ENCODE results near the gene SART3. TPM values are rescaled to one million over a fixed set of nuclear protein-coding genes. Genes with fewer than 3 reads are reported as not detected.
A peak's percentile ranks its signal among the peaks of the same experiment; 100 is the strongest.
"Not testable (repeated sequence)": the region's sequence is repeated elsewhere in the genome, so short reads cannot be mapped to it uniquely, and the experiment has no call there.

Gene SART3
- total RNA-seq, 2 experiments from 2014 or later: 81.9 to 82.5 TPM

DNA sequence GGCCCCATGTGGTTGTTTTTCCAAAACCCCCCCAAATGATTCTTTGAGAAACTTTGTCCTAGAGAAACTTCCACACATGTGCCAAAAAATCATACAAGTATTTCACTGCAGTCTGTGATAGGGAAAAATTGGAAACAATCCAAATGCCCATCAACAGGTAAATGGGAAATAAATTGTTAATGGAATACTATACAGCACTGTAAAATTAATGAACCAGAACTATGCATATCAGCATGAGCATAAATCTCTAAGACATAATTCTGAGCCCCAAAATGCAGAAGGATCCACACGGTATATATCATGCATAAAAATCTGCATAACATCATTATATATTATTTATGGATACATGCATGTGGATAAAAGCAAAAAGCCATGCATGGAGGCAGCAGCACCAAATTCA lies 51.2 kb downstream of the SART3 start:
- Mint-ChIP-seq H3K27me3 (ENCODE audit: low read depth) (no peaks in the 10 kb centered on the region), H3K27ac (no peak overlapping the region), H3K4me3 (no peak overlapping the region), H3K9me3 (no peaks in the 10 kb centered on the region), H3K4me1 (ENCODE audit: low read depth) (peaks cover 20% of the 10 kb centered on the region), H3K36me3 (ENCODE audit: low read depth) (no peaks in the 10 kb centered on the region)
- intact Hi-C loops (cut with micrococcal nuclease): loop anchor here (5.0 kb wide), 1 partner anchor 318 kb away; no protein-coding TSS in a partner anchor
- CTCF ChIA-PET: interaction anchor here (0.7 to 1.4 kb wide), 2 partner anchors 439 to 519 kb away, joined by 3 to 4 read pairs; no protein-coding TSS in a partner anchor
- DNase-seq: no peak

DNA sequence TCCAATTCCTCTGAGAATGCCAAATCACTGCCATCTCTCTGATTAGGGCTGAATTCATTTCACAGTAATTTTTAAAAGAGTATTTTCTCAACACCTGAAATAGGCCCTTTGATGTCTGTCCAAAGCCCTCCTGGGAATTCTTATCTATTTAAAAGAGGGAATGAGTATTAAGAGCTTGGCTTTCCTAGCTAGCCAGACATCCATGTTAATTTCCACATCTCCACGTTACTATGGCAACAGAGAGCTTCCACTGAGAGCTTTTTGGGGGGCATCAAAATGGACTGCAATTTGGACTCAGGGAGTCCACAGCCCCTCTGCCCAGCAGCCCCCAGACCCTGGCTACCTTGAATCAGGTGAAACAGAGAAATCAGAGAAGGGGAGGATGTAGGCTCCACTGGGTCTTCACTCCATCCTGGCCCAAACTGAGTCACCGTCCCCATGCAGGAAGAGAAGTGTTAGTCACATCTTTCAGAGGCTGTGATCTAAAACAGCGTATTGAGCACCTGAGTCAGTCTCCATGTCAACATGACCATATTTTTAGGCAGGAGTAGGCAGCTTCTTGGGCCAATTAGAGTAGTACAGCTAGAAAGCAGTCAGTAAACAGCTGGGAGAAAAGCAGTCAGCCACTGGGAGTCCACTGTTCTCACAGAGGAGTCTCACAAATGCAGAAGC lies 52.9 kb downstream of the SART3 start:
- peak; percentile 59 for DNase-seq

GRCh38 chr12:108505129-108505528 lies 55.8 kb downstream of the SART3 start:
- H3K27me3 Mint-ChIP-seq (ENCODE audit: low read depth): peaks cover 10% of the 10 kb centered on the region
- H3K4me3 Mint-ChIP-seq: no peak overlapping the region
- CTCF ChIA-PET: interaction anchor here (1.2 kb wide), 1 partner anchor 115 kb away, joined by 3 read pairs; no protein-coding TSS in a partner anchor

More for the DNA sequence above, 52.9 kb downstream of the SART3 start:
- Mint-ChIP-seq H3K9me3 (peaks cover 10% of the 10 kb centered on the region), H3K27ac (no peak overlapping the region), H3K27me3 (ENCODE audit: low read depth) (peaks cover 7% of the 10 kb centered on the region), H3K4me1 (ENCODE audit: low read depth) (peaks cover 16% of the 10 kb centered on the region), H3K36me3 (ENCODE audit: low read depth) (no peaks in the 10 kb centered on the region), H3K4me3 (no peak overlapping the region)
- intact Hi-C loops (cut with micrococcal nuclease): no loop called here
- CTCF ChIA-PET: interaction anchor here (1.2 kb wide), 1 partner anchor 110 kb away, joined by 6 read pairs; no protein-coding TSS in a partner anchor

GRCh38 chr12:108502922-108503321 lies 58.1 kb downstream of the SART3 start:
- intact Hi-C loops (cut with micrococcal nuclease): no loop called here
- CTCF ChIA-PET: no interaction called here
- Mint-ChIP-seq H3K4me1 (ENCODE audit: low read depth) (no peaks in the 10 kb centered on the region), H3K4me3 (no peak overlapping the region), H3K27me3 (ENCODE audit: low read depth) (peaks cover 16% of the 10 kb centered on the region), H3K9me3 (peaks cover 22% of the 10 kb centered on the region), H3K36me3 (ENCODE audit: low read depth) (no peaks in the 10 kb centered on the region), H3K27ac (no peak overlapping the region)
- DNase-seq: no peak

More at GRCh38 chr12:108505129-108505528, 55.8 kb downstream of the SART3 start:
- H3K4me1 Mint-ChIP-seq (ENCODE audit: low read depth): peaks cover 7% of the 10 kb centered on the region
- intact Hi-C loops (cut with micrococcal nuclease): no loop called here
- peaks cover 22% of the 10 kb centered on the region for H3K9me3 Mint-ChIP-seq
- H3K27ac Mint-ChIP-seq: no peak overlapping the region
- no peak for DNase-seq
- H3K36me3 Mint-ChIP-seq (ENCODE audit: low read depth): no peaks in the 10 kb centered on the region

DNA sequence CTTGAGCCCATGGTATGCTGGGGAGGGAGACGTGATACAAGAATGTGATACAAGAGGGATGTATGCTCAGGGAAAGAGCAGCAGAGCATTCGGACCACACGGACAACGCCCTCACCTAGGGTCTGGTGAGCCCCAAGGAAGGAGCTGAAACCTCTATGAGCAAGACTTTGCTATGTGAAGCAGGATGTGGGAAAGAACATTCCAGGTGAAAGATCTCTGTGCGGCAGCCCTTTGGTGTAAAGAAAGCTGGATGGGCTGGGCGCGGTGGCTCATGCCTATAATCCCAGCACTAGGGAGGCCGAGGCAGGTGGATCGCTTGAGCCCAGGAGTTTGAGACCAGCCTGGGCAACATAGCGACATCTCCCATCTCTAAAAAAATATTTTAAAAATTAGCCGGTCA lies 62.8 kb downstream of the SART3 start:
- H3K4me1 Mint-ChIP-seq (ENCODE audit: low read depth): no peaks in the 10 kb centered on the region
- no peaks in the 10 kb centered on the region for H3K36me3 Mint-ChIP-seq (ENCODE audit: low read depth)
- no peak overlapping the region for H3K27ac Mint-ChIP-seq
- DNase-seq: no peak
- no peak overlapping the region for H3K4me3 Mint-ChIP-seq
- peaks cover 25% of the 10 kb centered on the region for H3K27me3 Mint-ChIP-seq (ENCODE audit: low read depth)
- intact Hi-C loops (cut with micrococcal nuclease): no loop called here
- CTCF ChIA-PET: interaction anchor here (1.2 kb wide), 1 partner anchor 14 kb away, joined by 3 read pairs; no protein-coding TSS in a partner anchor
- peaks cover 12% of the 10 kb centered on the region for H3K9me3 Mint-ChIP-seq

- H3K36me3 Mint-ChIP-seq (ENCODE audit: low read depth): no peaks in the 10 kb centered on the region
- no peak overlapping the region for H3K27ac Mint-ChIP-seq
- no peaks in the 10 kb centered on the region for H3K9me3 Mint-ChIP-seq
- H3K4me3 Mint-ChIP-seq: no peak overlapping the region
- intact Hi-C loops (cut with micrococcal nuclease): no loop called here
- peaks cover 23% of the 10 kb centered on the region for H3K27me3 Mint-ChIP-seq (ENCODE audit: low read depth)
- CTCF ChIA-PET: interaction anchor here (1.6 kb wide), 1 partner anchor 12 kb away, joined by 6 read pairs; no protein-coding TSS in a partner anchor
- no peak for DNase-seq
- H3K4me1 Mint-ChIP-seq (ENCODE audit: low read depth): no peaks in the 10 kb centered on the region
Observed at GRCh38 chr12:108495823-108496579, 65.0 kb downstream of the SART3 start.

GRCh38 chr12:108495054-108495453 lies 65.9 kb downstream of the SART3 start:
- H3K36me3 Mint-ChIP-seq (ENCODE audit: low read depth): no peaks in the 10 kb centered on the region
- H3K27me3 Mint-ChIP-seq (ENCODE audit: low read depth): peaks cover 23% of the 10 kb centered on the region
- DNase-seq: peak; percentile 38
- intact Hi-C loops (cut with micrococcal nuclease): no loop called here
- no peaks in the 10 kb centered on the region for H3K4me1 Mint-ChIP-seq (ENCODE audit: low read depth)
- no peak overlapping the region for H3K4me3 Mint-ChIP-seq
- H3K27ac Mint-ChIP-seq: no peak overlapping the region
- CTCF ChIA-PET: interaction anchor here (1.6 kb wide), 1 partner anchor 11 kb away, joined by 6 read pairs; no protein-coding TSS in a partner anchor
- no peaks in the 10 kb centered on the region for H3K9me3 Mint-ChIP-seq

- Mint-ChIP-seq H3K27me3 (ENCODE audit: low read depth) (peaks cover 23% of the 10 kb centered on the region), H3K4me3 (no peak overlapping the region), H3K9me3 (peaks cover 5% of the 10 kb centered on the region), H3K27ac (no peak overlapping the region), H3K4me1 (ENCODE audit: low read depth) (no peaks in the 10 kb centered on the region), H3K36me3 (ENCODE audit: low read depth) (no peaks in the 10 kb centered on the region)
- intact Hi-C loops (cut with micrococcal nuclease): no loop called here
- DNase-seq: no peak
- CTCF ChIA-PET: interaction anchor here (0.7 kb wide), 1 partner anchor 21 kb away, joined by 4 read pairs; no protein-coding TSS in a partner anchor
Observed at GRCh38 chr12:108491256-108491655, 69.7 kb downstream of the SART3 start.

DNA sequence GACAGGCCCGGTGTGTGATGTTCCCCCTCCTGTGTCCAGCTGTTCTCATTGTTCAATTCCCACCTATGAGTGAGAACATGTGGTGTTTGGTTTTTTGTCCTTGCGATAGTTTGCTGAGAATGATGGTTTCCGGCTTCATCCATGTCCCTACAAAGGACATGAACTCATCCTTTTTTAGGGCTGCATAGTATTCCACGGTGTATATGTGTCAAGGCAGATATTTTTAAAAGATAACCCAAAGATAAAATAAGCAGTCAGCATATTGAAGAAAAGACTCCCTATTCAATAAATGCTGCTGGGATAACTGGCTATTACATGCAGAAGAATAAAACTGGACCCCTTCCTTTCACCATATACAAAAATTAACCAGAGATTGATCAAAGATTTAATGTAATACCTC lies 73.9 kb downstream of the SART3 start:
- H3K36me3 Mint-ChIP-seq (ENCODE audit: low read depth); H3K4me3 Mint-ChIP-seq; intact Hi-C loops (cut with micrococcal nuclease); CTCF ChIA-PET; H3K4me1 Mint-ChIP-seq (ENCODE audit: low read depth); DNase-seq; H3K9me3 Mint-ChIP-seq; H3K27ac Mint-ChIP-seq: not testable (repeated sequence)
- peaks cover 11% of the 10 kb centered on the region for H3K27me3 Mint-ChIP-seq (ENCODE audit: low read depth)

DNA sequence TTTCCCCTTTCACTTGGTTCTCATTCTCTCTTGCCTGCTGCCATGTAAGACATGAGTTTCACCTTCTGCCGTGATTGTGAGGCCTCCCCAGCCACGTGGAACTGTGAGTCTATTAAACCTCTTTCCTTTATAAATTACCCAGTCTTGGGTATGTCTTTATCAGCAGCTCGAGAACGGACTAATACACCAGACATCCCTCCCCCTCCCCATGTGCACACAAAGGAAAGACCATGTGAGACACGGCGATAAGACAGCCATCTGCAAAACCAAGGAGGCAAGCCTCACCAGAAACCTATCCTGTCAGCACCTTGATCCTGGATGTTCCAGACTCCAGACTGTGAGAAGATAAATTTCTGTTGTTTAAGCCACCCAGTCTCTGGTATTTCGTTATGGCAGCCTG lies 75.6 kb downstream of the SART3 start:
- CTCF ChIA-PET; intact Hi-C loops (cut with micrococcal nuclease); H3K4me3 Mint-ChIP-seq: not testable (repeated sequence)

DNA sequence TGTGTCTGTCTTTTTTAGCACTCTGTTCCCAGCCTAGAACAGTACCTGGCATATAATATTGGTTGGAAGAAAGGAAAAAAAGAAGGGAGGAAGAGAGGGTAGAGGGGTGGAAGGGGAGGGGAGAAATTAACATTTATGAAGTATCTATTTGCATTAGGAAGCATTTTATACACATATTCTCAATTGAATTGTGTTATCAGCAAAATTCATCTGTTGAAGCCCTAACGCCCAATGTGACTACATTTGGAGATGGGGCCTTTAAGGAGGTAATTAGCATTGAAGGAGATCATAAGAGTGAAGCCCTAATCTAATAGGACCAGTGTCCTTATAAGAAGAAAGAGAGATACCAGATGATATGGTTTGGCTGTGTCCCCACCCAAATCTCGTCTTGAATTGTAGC lies 76.1 kb downstream of the SART3 start:
- peaks cover 17% of the 10 kb centered on the region for H3K27me3 Mint-ChIP-seq (ENCODE audit: low read depth)
- CTCF ChIA-PET: interaction anchor here (1.8 kb wide), 1 partner anchor 10 kb away, joined by 6 read pairs; no protein-coding TSS in a partner anchor
- H3K27ac Mint-ChIP-seq: no peak overlapping the region
- no peaks in the 10 kb centered on the region for H3K4me1 Mint-ChIP-seq (ENCODE audit: low read depth)
- H3K9me3 Mint-ChIP-seq: peaks cover 5% of the 10 kb centered on the region
- no peaks in the 10 kb centered on the region for H3K36me3 Mint-ChIP-seq (ENCODE audit: low read depth)
- no peak for DNase-seq
- intact Hi-C loops (cut with micrococcal nuclease): no loop called here
- H3K4me3 Mint-ChIP-seq: no peak overlapping the region

More for the DNA sequence above, 75.6 kb downstream of the SART3 start:
- not testable (repeated sequence) for H3K9me3 Mint-ChIP-seq; H3K4me1 Mint-ChIP-seq (ENCODE audit: low read depth); H3K36me3 Mint-ChIP-seq (ENCODE audit: low read depth); DNase-seq; H3K27ac Mint-ChIP-seq
- H3K27me3 Mint-ChIP-seq (ENCODE audit: low read depth): peaks cover 17% of the 10 kb centered on the region

DNA sequence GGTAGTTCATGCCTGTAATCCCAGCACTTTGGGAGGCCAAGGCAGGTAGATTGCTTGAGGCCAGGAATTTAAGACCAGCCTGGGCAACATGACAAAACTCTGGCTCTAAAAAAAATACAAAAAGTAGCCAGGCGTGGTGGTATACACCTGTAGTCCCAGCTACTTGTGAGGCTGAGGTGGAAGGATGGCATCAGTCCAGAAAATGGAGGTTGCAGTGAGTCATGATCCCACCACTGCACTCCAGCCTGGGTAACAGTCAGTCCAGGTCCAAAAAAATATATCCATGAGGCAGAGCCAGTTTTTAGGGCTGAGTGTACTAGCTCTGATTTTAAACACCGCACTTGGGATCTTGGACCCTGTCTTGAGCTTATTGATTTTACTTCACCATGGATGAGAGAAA lies 76.5 kb downstream of the SART3 start:
- Mint-ChIP-seq H3K27ac (no peak overlapping the region), H3K4me1 (ENCODE audit: low read depth) (no peaks in the 10 kb centered on the region), H3K9me3 (peaks cover 5% of the 10 kb centered on the region), H3K27me3 (ENCODE audit: low read depth) (peaks cover 17% of the 10 kb centered on the region), H3K36me3 (ENCODE audit: low read depth) (no peaks in the 10 kb centered on the region), H3K4me3 (no peak overlapping the region)
- intact Hi-C loops (cut with micrococcal nuclease): no loop called here
- CTCF ChIA-PET: interaction anchor here (1.8 kb wide), 1 partner anchor 11 kb away, joined by 6 read pairs; no protein-coding TSS in a partner anchor
- DNase-seq: no peak

All from activated naive CD4-positive, alpha-beta T cell treated with anti-CD3 and anti-CD28 coated beads for 36 hours (primary cell).